Glutamatergic neuron (in vitro differentiated cells): ENCODE results near the gene PTTG1. TPM values are rescaled to one million over a fixed set of nuclear protein-coding genes. Genes with fewer than 3 reads are reported as not detected.

Source experiments
- DNase-seq: peaks from one replicate; pipeline ENCODE4 v3.0.0; 2022
- H3K27ac Mint-ChIP-seq: one replicate; pipeline ENCODE4 v1.8.0; 2020; ENCODE audit warnings: mild to moderate bottlenecking, mixed read lengths, inconsistent platforms; ENCODE audit not compliant: unreplicated experiment
- H3K27me3 Mint-ChIP-seq: one replicate; pipeline ENCODE4 v1.8.0; 2020; ENCODE audit warnings: mild to moderate bottlenecking, moderate library complexity, mixed read lengths, inconsistent platforms; ENCODE audit not compliant: unreplicated experiment
- H3K36me3 Mint-ChIP-seq: one replicate; pipeline ENCODE4 v1.8.0; 2020; ENCODE audit warnings: mild to moderate bottlenecking, mixed read lengths, inconsistent platforms; ENCODE audit not compliant: unreplicated experiment
- H3K4me1 Mint-ChIP-seq: one replicate; pipeline ENCODE4 v1.8.0; 2020; ENCODE audit warnings: mild to moderate bottlenecking, low read depth, mixed read lengths, inconsistent platforms; ENCODE audit not compliant: unreplicated experiment
- H3K4me3 Mint-ChIP-seq: one replicate; pipeline ENCODE4 v1.8.0; 2020; ENCODE audit warnings: mild to moderate bottlenecking, mixed read lengths, inconsistent platforms; ENCODE audit not compliant: unreplicated experiment
- H3K9me3 Mint-ChIP-seq: one replicate; pipeline ENCODE4 v1.8.0; 2020; ENCODE audit warnings: mild to moderate bottlenecking, moderate library complexity, mixed read lengths, inconsistent platforms; ENCODE audit not compliant: unreplicated experiment
- CTCF ChIP-seq: fragments of 200-600 bp; sonication (generic); IDR thresholded peaks from one replicate; pipeline ENCODE4 v1.5.0; 2021; ENCODE audit not compliant: partially characterized antibody, unreplicated experiment
- total RNA-seq: library from RNA; stranded (reverse); fragmentation: NEBNext Ultra II Directional; extraction: Animal tissue kit (Norgen Biotek cat#: 25700); gene quantifications from one replicate; pipeline ENCODE4 v1.2.1, GENCODE V29; 2021; ENCODE audit not compliant: unreplicated experiment

Gene PTTG1
- total RNA-seq, 1 donor from 2014 or later: 25.3 TPM

DNA sequence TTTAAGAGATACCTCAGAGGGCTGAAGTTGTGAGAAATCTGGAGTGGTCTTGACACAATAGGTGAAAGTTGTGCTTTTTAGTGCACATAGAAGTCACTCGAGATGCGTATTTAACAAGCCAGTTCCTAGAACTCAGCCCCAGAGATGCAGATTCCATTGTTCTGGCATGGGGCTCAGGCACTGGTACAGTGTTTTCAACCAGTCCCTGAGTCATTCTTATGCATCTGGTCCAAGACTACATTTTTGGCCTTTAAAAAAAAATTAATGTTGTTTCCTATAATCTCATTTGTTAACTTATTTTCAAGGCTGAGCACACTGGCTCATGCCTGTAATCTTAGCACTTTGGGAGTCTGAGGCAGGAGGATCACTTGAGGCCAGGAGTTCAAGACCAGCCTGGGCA is 29.6 kb downstream of the PTTG1 start:
- Mint-ChIP-seq H3K4me3 (no peak overlapping the region), H3K9me3 (peaks cover 1% of the 10 kb centered on the region), H3K4me1 (no peaks in the 10 kb centered on the region), H3K36me3 (peaks cover 5% of the 10 kb centered on the region), H3K27me3 (no peaks in the 10 kb centered on the region), H3K27ac (no peak overlapping the region)
- no peak for DNase-seq
- no peak for TF ChIP-seq CTCF

DNA sequence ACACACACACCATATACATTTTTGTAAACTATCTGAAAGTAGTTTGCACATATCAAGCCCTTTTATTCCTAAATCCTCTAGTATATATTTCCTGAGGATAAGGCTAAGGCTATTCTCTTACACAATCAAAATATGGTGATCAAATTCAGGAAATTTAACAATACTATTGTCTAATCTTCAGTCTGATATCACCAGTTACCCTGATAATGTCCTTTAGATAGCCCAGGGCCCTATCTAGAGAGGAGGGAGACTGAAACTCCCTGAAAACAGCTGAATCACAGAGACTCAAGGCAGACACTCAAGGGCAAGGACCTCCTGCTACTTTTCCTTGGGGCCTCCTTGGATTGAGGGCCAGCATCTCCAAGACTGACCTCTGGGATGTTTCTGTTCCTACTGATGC is 30.4 kb downstream of the PTTG1 start:
- H3K4me1 Mint-ChIP-seq: no peaks in the 10 kb centered on the region
- no peak for TF ChIP-seq CTCF
- no peak for DNase-seq
- peaks cover 1% of the 10 kb centered on the region for H3K9me3 Mint-ChIP-seq
- peaks cover 5% of the 10 kb centered on the region for H3K36me3 Mint-ChIP-seq
- no peaks in the 10 kb centered on the region for H3K27me3 Mint-ChIP-seq
- H3K27ac Mint-ChIP-seq: no peak overlapping the region
- H3K4me3 Mint-ChIP-seq: no peak overlapping the region

GRCh38 chr5:160452795-160453194 is 31.1 kb downstream of the PTTG1 start:
- Mint-ChIP-seq H3K36me3 (peaks cover 5% of the 10 kb centered on the region), H3K27ac (no peak overlapping the region), H3K4me3 (no peak overlapping the region), H3K27me3 (no peaks in the 10 kb centered on the region), H3K4me1 (no peaks in the 10 kb centered on the region), H3K9me3 (peaks cover 1% of the 10 kb centered on the region)
- no peak for TF ChIP-seq CTCF
- no peak for DNase-seq

DNA sequence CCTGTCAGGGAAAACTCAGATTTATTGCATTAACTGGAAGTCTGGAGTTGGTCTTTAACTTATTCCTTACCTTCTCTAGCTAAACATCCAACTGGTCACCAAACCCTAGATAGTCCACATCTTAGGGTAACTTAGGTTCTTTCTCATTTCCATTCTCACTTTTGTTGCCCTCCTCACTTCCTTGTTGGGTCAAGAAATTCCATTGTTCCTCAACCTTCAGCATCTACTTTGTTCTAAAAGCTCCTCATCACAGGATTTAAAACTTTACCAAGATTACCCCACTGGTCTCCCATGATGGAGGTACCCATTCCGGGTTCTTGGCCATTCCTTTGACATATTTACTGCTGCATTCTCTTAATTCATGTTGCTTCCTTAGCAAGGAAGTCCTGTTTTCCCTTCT is 32.1 kb downstream of the PTTG1 start:
- Mint-ChIP-seq H3K27me3 (no peaks in the 10 kb centered on the region), H3K4me3 (no peak overlapping the region), H3K4me1 (no peaks in the 10 kb centered on the region), H3K9me3 (peaks cover 1% of the 10 kb centered on the region), H3K27ac (no peak overlapping the region), H3K36me3 (peaks cover 5% of the 10 kb centered on the region)
- no peak for TF ChIP-seq CTCF
- no peak for DNase-seq

- no peak for TF ChIP-seq CTCF
- peaks cover 3% of the 10 kb centered on the region for H3K9me3 Mint-ChIP-seq
- H3K36me3 Mint-ChIP-seq: no peaks in the 10 kb centered on the region
- no peak overlapping the region for H3K4me3 Mint-ChIP-seq
- H3K4me1 Mint-ChIP-seq: no peaks in the 10 kb centered on the region
- no peak overlapping the region for H3K27ac Mint-ChIP-seq
- DNase-seq: no peak
- no peaks in the 10 kb centered on the region for H3K27me3 Mint-ChIP-seq
Measured at GRCh38 chr5:160455600-160455999, 33.9 kb downstream of the PTTG1 start.
